RWPE1 (cell line): ENCODE measurements around the gene SLC9A7.

ENCODE experiments used
- CTCF ChIA-PET: fragments of 350-600 bp; sonication (Branson Sonifier 250); formaldehyde crosslinking; extraction: SDS; loops from one replicate; lab custom pipeline; 2021; lab: Yijun Ruan, JAX
- POLR2A ChIA-PET: fragments of 400-600 bp; formaldehyde crosslinking; extraction: SDS; loops from one replicate; lab custom pipeline; 2020; ENCODE audit warnings: antibody characterized with exemption; ENCODE audit not compliant: low non-redundant PET; lab: Yijun Ruan, JAX
- DNase-seq: peaks from one replicate; pipeline ENCODE4 v3.0.0; 2012; ENCODE audit warnings: low spot score
- H3K27ac ChIP-seq: fragments of 450-650 bp; 2 replicates; pipeline ENCODE4 v1.5.1; 2017
- TF ChIP-seq, protein P1 (sequence below): fragments of 450-650 bp; conservative IDR thresholded peaks from 2 replicates; pipeline ENCODE4 v1.5.1; 2017; ENCODE audit warnings: low read depth, mild to moderate bottlenecking

The SLC9A7 gene

DNA sequence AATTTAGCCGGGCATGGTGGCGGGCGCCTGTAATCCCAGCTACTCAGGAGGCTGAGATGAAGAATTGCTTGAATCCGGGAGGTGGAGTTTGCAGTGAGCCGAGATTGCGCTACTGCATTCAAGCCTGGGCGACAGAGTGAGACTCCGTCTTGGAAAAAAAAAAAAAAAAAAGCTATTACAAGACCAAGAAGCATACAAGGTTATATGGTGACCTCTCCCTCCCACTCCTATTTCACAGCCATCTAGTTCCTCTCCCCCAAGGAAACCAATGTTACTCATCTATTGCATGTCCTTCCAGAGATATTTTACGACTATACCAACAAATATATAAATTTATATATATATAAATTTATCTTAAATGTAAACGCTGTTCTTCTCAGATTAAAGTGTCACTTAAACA lies 3.2 kb downstream of the SLC9A7 start:
- ChIA-PET CTCF (no interaction called here), POLR2A (no interaction called here)
- no peak for DNase-seq
- H3K27ac ChIP-seq: no peak overlapping the region
- TF ChIP-seq, protein P1, sequence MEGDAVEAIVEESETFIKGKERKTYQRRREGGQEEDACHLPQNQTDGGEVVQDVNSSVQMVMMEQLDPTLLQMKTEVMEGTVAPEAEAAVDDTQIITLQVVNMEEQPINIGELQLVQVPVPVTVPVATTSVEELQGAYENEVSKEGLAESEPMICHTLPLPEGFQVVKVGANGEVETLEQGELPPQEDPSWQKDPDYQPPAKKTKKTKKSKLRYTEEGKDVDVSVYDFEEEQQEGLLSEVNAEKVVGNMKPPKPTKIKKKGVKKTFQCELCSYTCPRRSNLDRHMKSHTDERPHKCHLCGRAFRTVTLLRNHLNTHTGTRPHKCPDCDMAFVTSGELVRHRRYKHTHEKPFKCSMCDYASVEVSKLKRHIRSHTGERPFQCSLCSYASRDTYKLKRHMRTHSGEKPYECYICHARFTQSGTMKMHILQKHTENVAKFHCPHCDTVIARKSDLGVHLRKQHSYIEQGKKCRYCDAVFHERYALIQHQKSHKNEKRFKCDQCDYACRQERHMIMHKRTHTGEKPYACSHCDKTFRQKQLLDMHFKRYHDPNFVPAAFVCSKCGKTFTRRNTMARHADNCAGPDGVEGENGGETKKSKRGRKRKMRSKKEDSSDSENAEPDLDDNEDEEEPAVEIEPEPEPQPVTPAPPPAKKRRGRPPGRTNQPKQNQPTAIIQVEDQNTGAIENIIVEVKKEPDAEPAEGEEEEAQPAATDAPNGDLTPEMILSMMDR: no peak

DNA sequence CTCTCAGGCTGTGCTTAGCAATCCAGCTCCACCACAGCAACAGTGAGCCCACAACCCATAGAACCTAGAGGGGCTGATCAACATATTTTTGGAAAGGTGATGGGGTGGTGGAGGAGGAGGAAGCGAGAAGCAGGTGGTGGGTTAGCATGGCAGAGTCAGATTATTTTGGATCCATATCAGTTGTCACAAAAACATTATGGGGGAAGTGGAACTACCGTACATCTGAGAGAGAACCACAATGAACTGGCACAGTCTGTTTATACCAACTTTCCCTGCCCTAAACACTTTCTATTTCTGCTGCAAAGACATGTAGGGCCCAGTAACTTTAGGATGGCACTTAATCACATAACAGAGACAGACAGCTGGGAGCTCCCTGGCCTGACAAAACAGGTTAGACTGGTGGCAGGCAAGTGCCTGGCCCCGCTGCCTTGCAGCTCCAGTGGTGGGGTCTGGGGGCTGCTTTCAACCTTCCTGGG lies 4.3 kb downstream of the SLC9A7 start:
- DNase-seq: no peak
- H3K27ac ChIP-seq: no peak overlapping the region
- ChIA-PET CTCF (no interaction called here), POLR2A (no interaction called here)
- TF ChIP-seq, protein P1: no peak

DNA sequence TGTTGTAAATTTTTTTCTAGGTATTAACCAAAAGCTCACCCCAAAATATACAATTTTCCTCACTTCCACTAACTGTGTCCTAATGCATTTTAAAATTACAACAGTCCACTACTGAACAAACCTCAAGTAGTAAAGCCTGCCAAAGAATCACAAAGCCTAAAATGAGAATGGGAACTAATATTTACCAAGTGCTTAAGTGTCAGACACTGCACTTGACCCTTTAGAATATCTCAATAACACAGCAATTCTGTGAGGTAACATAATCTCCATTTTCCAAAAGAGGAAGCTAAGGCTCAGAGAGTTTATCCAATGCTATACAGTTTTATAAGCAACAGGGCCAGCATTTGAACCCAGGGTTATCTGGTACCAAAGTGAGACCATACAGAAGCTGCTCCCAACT lies 4.9 kb downstream of the SLC9A7 start:
- TF ChIP-seq, protein P1: no peak
- DNase-seq: no peak
- no peak overlapping the region for H3K27ac ChIP-seq
- ChIA-PET POLR2A (no interaction called here), CTCF (no interaction called here)

DNA sequence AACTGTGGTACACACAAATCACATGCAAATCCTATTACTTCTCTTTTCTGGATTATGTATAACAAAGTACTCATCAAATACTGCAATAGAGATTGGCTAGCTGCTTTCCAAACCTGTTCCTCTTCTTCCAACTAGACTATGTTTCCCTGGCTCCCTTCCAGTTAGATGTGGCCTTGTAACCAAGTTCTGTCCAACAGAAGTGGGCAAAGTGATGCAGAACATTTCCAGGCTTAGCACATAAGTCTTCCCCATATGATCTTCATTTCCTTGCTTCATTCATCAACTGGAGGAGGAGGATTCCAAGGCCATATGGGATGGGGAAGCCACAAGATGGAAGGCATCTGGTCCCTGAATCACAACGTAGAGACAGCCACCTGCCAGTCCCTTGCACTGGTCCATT lies 8.0 kb downstream of the SLC9A7 start:
- CTCF ChIA-PET: no interaction called here
- DNase-seq: no peak
- POLR2A ChIA-PET: no interaction called here
- no peak overlapping the region for H3K27ac ChIP-seq
- TF ChIP-seq, protein P1: no peak

DNA sequence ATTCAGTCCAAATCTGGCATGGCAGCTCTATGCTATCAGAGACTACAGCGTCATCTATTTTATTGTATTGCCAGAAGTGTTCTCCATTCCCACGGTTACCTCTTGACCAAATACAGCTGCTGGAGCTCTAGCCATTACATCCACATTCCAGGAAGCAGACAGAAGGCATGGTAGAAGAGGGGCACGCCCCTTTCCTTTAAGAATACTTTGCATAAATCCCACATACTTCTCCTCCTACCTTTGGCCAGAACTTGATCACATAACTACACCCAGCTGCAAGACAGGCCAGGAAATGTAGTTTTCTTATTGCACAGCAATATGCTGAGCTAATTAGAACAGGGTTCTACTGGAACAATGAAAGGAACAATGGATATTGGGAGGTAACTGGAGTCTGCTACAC lies 14.9 kb downstream of the SLC9A7 start:
- POLR2A ChIA-PET: no interaction called here
- H3K27ac ChIP-seq: no peak overlapping the region

DNA sequence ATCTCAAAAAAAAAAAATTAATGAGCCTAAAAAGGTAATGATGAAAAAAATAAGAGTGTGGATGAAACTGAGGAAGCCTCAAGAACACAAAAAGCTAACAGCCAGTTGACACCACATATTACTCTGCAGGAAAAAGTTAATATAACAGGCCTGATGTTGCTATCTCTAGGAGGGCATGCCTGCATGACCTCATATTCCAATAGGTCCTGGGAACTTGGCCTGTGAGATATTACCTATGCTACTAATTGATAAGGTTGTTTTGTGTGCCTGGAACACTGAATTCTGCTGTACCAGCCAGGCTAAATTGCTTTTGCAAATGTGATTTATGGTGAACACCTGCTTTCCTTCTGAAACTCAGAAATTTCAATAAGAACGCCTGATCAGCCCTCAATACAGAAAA lies 15.9 kb downstream of the SLC9A7 start:
- CTCF ChIA-PET: no interaction called here
- H3K27ac ChIP-seq: no peak overlapping the region
- no peak for DNase-seq
- POLR2A ChIA-PET: no interaction called here
- TF ChIP-seq, protein P1: no peak

More for the DNA sequence above, 14.9 kb downstream of the SLC9A7 start:
- TF ChIP-seq, protein P1: no peak
- DNase-seq: no peak
- CTCF ChIA-PET: interaction anchor here (0.5 to 0.6 kb wide), 2 partner anchors 316 to 409 kb away, joined by 3 to 4 read pairs; no protein-coding TSS in a partner anchor
